VCaP (cell line): ENCODE measurements around the gene MCEE.
"Not testable (repeated sequence)": the region's sequence is repeated elsewhere in the genome, so short reads cannot be mapped to it uniquely, and the experiment has no call there.

Source experiments
- H3K27ac ChIP-seq: fragments of 450-650 bp; 2 replicates; pipeline ENCODE4 v1.5.1; 2017
- CTCF ChIP-seq: fragments of 450-650 bp; conservative IDR thresholded peaks from 2 replicates; pipeline ENCODE4 v1.5.1; 2017; ENCODE audit warnings: mild to moderate bottlenecking, moderate library complexity

The MCEE gene

GRCh38 chr2:71125506-71126294, 4.3 kb downstream of the MCEE start:
- no peak overlapping the region for H3K27ac ChIP-seq
- no peak for TF ChIP-seq CTCF

DNA sequence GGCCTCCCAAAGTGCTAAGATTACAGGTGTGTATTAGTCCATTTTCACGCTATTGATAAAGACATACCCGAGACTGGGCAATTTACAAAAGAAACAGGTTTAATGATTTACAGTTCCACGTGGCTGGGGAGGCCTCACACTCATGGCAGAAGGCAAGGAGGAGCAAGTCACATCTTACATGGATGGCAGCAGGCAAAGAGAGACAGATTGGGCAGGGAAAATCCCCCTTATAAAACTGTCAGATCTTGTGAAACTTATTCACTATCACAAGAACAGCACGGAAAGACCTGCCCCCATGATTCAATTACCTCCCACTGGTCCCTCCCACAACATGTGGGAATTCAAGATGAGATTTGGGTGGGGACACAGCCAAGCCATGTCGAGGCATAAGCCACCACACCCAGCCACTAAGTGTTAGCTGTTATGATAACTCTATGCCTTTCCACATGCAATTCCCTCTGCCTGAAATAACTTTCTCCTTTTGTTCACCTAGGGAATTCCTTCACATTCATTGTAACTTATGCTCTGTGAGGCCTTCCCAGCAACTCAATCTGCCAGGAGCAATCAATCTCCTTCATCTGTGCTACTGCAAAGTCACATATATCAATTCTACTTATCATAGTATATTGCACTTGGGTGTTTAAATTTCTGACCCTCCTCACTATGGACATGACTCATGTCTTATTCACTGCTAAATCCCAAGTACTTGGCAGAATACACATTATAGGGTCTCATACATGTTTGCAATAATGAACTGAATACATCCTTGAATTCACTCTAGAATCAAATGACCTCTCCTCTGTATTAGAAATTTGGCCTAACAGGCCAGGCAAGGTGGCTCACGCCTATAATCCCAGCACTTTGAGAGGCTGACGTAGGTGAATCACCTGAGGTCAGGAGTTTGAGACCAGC, 7.4 kb downstream of the MCEE start:
- TF ChIP-seq CTCF = no peak
- H3K27ac ChIP-seq = no peak overlapping the region

- no peak for TF ChIP-seq CTCF
- no peak overlapping the region for H3K27ac ChIP-seq
These were observed 8.6 kb downstream of the MCEE start for GRCh38 chr2:71121479-71121878.

DNA sequence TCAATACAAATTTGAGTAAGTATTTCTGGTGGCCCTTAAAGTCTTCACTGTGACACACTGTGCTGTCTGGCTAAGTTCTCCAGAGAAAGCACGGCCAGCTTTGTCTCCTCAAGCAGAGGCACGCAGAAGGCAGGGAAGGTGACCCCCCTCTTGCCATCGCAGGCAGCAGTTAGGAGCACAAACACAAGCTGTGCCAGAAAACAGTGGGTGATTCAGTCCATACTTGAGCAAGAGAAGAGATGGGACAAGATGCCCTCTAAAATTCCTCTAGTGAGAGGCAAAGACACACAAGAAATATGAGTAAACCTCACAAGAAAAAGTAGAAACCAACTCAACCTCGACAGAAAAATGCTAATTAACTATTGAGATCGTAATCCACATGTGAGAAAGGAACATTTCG, 9.8 kb downstream of the MCEE start:
- H3K27ac ChIP-seq = no peak overlapping the region
- TF ChIP-seq CTCF = no peak

- no peak overlapping the region for H3K27ac ChIP-seq
- no peak for TF ChIP-seq CTCF
These were observed 13.0 kb downstream of the MCEE start for GRCh38 chr2:71117063-71117462.

- H3K27ac ChIP-seq = no peak overlapping the region
- TF ChIP-seq CTCF = no peak
These were observed 16.2 kb downstream of the MCEE start for GRCh38 chr2:71113843-71114242.

GRCh38 chr2:71108091-71108490, 21.9 kb downstream of the MCEE start:
- no peak for TF ChIP-seq CTCF
- H3K27ac ChIP-seq = no peak overlapping the region

- not testable (repeated sequence) for H3K27ac ChIP-seq
These were observed 23.6 kb downstream of the MCEE start for GRCh38 chr2:71106463-71106862.
